CD14-positive monocyte (primary cell): Measurements from ENCODE around the gene TKT. TPM values are rescaled to one million over a fixed set of nuclear protein-coding genes. Genes with fewer than 3 reads are reported as not detected.

Experiments
- DNase-seq, 3 donors: peaks; one replicate each; pipeline ENCODE4 v3.0.0-alpha.2; 2011 to 2022
- H2AFZ ChIP-seq: 2 replicates; pipeline ENCODE4 v1.6.0; 2012; ENCODE audit warnings: mild to moderate bottlenecking, low read depth, low read length, inconsistent platforms; ENCODE audit not compliant: insufficient read depth, poor library complexity, severe bottlenecking
- H3K27ac ChIP-seq, 2 donors: 1 replicate in 1 of 2; 2 replicates in 1 of 2; pipeline ENCODE4 v1.5.1; 2012 to 2013; ENCODE audit warnings: low read length in 2 of 2, control low read depth in 1 of 2, inconsistent platforms in 1 of 2, low read depth in 1 of 2, mild to moderate bottlenecking in 1 of 2
- H3K27me3 ChIP-seq, 2 donors: one replicate each; pipeline versions ENCODE4 v1.6.0 to v1.6.1; 2011 to 2013; ENCODE audit warnings: low read length in 2 of 2; ENCODE audit not compliant: control insufficient read depth in 2 of 2, insufficient read depth in 2 of 2
- H3K36me3 ChIP-seq, 2 donors: replicated peaks in 1 of 2; 1 replicate in 1 of 2; 2 replicates in 1 of 2; pipeline versions ENCODE4 v1.5.1 to v1.6.1; 2012 to 2013; ENCODE audit warnings: low read length in 2 of 2, control low read depth in 1 of 2, inconsistent platforms in 1 of 2, mild to moderate bottlenecking in 1 of 2; ENCODE audit not compliant: insufficient read depth in 2 of 2, control insufficient read depth in 1 of 2
- H3K4me1 ChIP-seq, 2 donors: 1 replicate in 1 of 2; 2 replicates in 1 of 2; pipeline versions ENCODE4 v1.5.1 to v1.6.1; 2012 to 2013; ENCODE audit warnings: low read length in 2 of 2, control low read depth in 1 of 2, inconsistent platforms in 1 of 2, mild to moderate bottlenecking in 1 of 2, moderate library complexity in 1 of 2; ENCODE audit not compliant: insufficient read depth in 2 of 2, control insufficient read depth in 1 of 2
- H3K4me2 ChIP-seq: replicated peaks from 2 replicates; pipeline ENCODE3; 2012; ENCODE audit warnings: low read length, moderate library complexity, mild to moderate bottlenecking; ENCODE audit not compliant: poor library complexity, severe bottlenecking; ENCODE audit errors: extremely low read depth
- H3K4me3 ChIP-seq, 3 experiments: fragments of 200-600 bp in 1 of 3; sonication (generic) in 1 of 3; replicated peaks in 1 of 3; 1 replicate in 2 of 3; 2 replicates in 1 of 3; pipeline ENCODE4 v1.5.1; 2011 to 2013; ENCODE audit warnings: low read length in 3 of 3, mild to moderate bottlenecking in 3 of 3, control low read depth in 2 of 3, low read depth in 2 of 3, inconsistent platforms in 1 of 3, moderate library complexity in 1 of 3
- H3K79me2 ChIP-seq: 2 replicates; pipeline ENCODE4 v1.6.0; 2012; ENCODE audit warnings: mild to moderate bottlenecking, control low read depth, inconsistent platforms, low read length, moderate library complexity; ENCODE audit not compliant: insufficient read depth
- H3K9ac ChIP-seq: 2 replicates; pipeline ENCODE4 v1.6.0; 2017; ENCODE audit warnings: low read length, mild to moderate bottlenecking; ENCODE audit not compliant: insufficient read depth, poor library complexity, severe bottlenecking
- H3K9me3 ChIP-seq, 2 donors: replicated peaks in 1 of 2; 1 replicate in 1 of 2; 2 replicates in 1 of 2; pipeline versions ENCODE4 v1.5.1 to v1.6.1; 2012 to 2013; ENCODE audit warnings: low read length in 2 of 2, control low read depth in 1 of 2; ENCODE audit not compliant: control insufficient read depth in 1 of 2, insufficient read depth in 1 of 2
- H4K20me1 ChIP-seq: 2 replicates; pipeline ENCODE4 v1.6.0; 2012; ENCODE audit warnings: mild to moderate bottlenecking, low read length, control low read depth, moderate library complexity; ENCODE audit not compliant: insufficient read depth
- H3K27ac Mint-ChIP-seq, 7 donors: one replicate each; pipeline ENCODE4 v1.8.0; 2020; ENCODE audit warnings: mild to moderate bottlenecking in 7 of 7, mixed read lengths in 7 of 7, moderate library complexity in 6 of 7, inconsistent platforms in 2 of 7
- H3K27me3 Mint-ChIP-seq, 3 donors: one replicate each; pipeline ENCODE4 v1.8.0; 2021 to 2022; ENCODE audit warnings: low read depth in 3 of 3, mild to moderate bottlenecking in 3 of 3, mixed read lengths in 3 of 3, moderate library complexity in 3 of 3, inconsistent platforms in 1 of 3
- H3K36me3 Mint-ChIP-seq, 2 donors: one replicate each; pipeline ENCODE4 v1.8.0; 2020; ENCODE audit warnings: mixed read lengths in 2 of 2, inconsistent platforms in 1 of 2, mild to moderate bottlenecking in 1 of 2
- H3K4me1 Mint-ChIP-seq: one replicate; pipeline ENCODE4 v1.8.0; 2020; ENCODE audit warnings: mild to moderate bottlenecking, mixed read lengths
- H3K4me3 Mint-ChIP-seq, 2 donors: one replicate each; pipeline ENCODE4 v1.8.0; 2020; ENCODE audit warnings: mild to moderate bottlenecking in 2 of 2, mixed read lengths in 2 of 2, moderate library complexity in 1 of 2
- H3K9me3 Mint-ChIP-seq, 7 donors: one replicate each; pipeline ENCODE4 v1.8.0; 2020 to 2022; ENCODE audit warnings: mixed read lengths in 7 of 7, mild to moderate bottlenecking in 6 of 7, moderate library complexity in 6 of 7, inconsistent platforms in 2 of 7
- WGBS: methylation state at CpG from one replicate; pipeline ENCODE4 v1.1.5; 2013; ENCODE audit warnings: missing lambda C conversion rate; ENCODE audit not compliant: insufficient coverage; 5-methylcytosine and 5-hydroxymethylcytosine counted together
- intact Hi-C, 2 donors: fragments of 100-400 bp; cut with micrococcal nuclease; formaldehyde crosslinking; loops; one replicate each; pipeline versions ENCODE4 v1.15.0 to v1.15.1; 2023
- polyA plus RNA-seq, 3 donors: library from polyadenylated mRNA; depleted of rRNA in 1 of 3; unstranded in 2 of 3; stranded (reverse) in 1 of 3; fragments of 300-500 nt in 2 of 3; fragments of >200 nt in 1 of 3; fragmentation: Illumina TruSeq in 2 of 3; gene quantifications; 1 replicate in 2 of 3; 2 replicates in 1 of 3; pipeline ENCODE4 v1.2.3, GENCODE V29; 2012 to 2021
- TF ChIP-seq, protein P1 (sequence below): fragments of 200-600 bp; IDR thresholded peaks from one replicate; pipeline ENCODE4 v1.8.0; 2022; ENCODE audit warnings: antibody characterized with exemption, mild to moderate bottlenecking

TKT gene
- polyA plus RNA-seq, 3 donors: 496 to 582 (median 562) TPM

DNA sequence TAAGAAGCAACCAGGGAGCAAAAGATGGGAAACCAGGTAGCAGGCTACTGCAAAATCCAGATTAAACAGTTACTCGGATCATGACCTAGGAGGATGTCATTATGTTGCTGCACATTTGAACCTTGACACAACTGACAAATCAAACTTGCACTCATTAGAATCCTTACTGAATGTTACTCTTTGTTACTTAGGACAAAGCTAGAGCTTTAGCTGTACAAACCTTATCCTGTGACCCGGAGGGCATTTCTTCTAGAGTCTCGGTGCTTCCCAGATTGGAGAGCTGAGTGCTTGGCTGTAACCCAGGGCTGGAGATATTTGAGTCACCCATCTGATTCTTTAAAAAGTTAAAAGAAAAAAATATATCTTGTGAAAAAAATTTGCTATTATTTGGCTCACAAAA lies 48.1 kb upstream of the TKT start:
- Histone ChIP-seq H3K9ac (no peak overlapping the region), H3K4me3 (no peak overlapping the region), H3K4me1 (no peaks in the 10 kb centered on the region), H3K36me3 (peaks cover 52 to 82% of the 10 kb centered on the region in 2 donors), H3K4me2 (no peak overlapping the region), H3K27ac (no peak overlapping the region), H2AFZ (no peak overlapping the region), H4K20me1 (peaks cover 6% of the 10 kb centered on the region), H3K27me3 (no peaks in the 10 kb centered on the region), H3K79me2 (no peaks in the 10 kb centered on the region), H3K9me3 (no peaks in the 10 kb centered on the region)
- Mint-ChIP-seq H3K4me1 (peaks cover 6% of the 10 kb centered on the region), H3K27ac (peak overlapping the region in 2 of 7 donors; percentile 32 to 77), H3K9me3 (no peaks in the 10 kb centered on the region), H3K4me3 (no peak overlapping the region), H3K27me3 (no peaks in the 10 kb centered on the region), H3K36me3 (peaks cover 46 to 60% of the 10 kb centered on the region in 2 donors)
- 100% methylated on average over 1 of the region's 3 CpGs for WGBS
- TF ChIP-seq, protein P1, sequence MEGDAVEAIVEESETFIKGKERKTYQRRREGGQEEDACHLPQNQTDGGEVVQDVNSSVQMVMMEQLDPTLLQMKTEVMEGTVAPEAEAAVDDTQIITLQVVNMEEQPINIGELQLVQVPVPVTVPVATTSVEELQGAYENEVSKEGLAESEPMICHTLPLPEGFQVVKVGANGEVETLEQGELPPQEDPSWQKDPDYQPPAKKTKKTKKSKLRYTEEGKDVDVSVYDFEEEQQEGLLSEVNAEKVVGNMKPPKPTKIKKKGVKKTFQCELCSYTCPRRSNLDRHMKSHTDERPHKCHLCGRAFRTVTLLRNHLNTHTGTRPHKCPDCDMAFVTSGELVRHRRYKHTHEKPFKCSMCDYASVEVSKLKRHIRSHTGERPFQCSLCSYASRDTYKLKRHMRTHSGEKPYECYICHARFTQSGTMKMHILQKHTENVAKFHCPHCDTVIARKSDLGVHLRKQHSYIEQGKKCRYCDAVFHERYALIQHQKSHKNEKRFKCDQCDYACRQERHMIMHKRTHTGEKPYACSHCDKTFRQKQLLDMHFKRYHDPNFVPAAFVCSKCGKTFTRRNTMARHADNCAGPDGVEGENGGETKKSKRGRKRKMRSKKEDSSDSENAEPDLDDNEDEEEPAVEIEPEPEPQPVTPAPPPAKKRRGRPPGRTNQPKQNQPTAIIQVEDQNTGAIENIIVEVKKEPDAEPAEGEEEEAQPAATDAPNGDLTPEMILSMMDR: no peak
- intact Hi-C loops: loop anchor here in 1 of 2 donors (10.0 kb wide), 1 partner anchor 401 kb away; no protein-coding TSS in a partner anchor
- no peak for DNase-seq

DNA sequence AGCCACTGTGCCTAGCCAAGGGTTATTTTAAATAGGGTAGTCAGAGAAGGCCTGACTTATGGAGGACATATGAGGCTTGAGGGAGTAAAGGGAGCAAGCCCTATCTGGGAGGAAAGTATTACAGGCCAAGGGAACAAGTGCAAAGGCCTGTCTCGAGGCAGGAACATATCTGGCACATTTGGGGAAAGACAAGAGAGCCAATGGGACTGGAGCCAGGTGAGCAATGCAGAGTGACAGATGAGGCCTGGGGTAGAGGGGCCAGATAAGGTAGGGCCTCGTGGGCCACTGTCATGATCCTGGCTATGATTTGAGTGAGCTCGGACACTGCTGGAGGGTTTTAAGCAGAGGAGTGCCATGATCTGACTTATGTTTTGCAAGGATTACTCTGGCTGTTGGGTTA lies 47.7 kb upstream of the TKT start:
- Histone ChIP-seq H3K4me3 (no peak overlapping the region), H3K79me2 (no peaks in the 10 kb centered on the region), H3K9me3 (no peaks in the 10 kb centered on the region), H4K20me1 (peaks cover 6% of the 10 kb centered on the region), H3K36me3 (peaks cover 52 to 82% of the 10 kb centered on the region in 2 donors), H3K4me1 (no peaks in the 10 kb centered on the region), H3K9ac (no peak overlapping the region), H3K4me2 (no peak overlapping the region), H3K27me3 (no peaks in the 10 kb centered on the region), H2AFZ (no peak overlapping the region), H3K27ac (no peak overlapping the region)
- Mint-ChIP-seq H3K4me1 (peaks cover 6% of the 10 kb centered on the region), H3K36me3 (peaks cover 45 to 58% of the 10 kb centered on the region in 2 donors), H3K9me3 (no peaks in the 10 kb centered on the region), H3K27ac (peak overlapping the region in 1 of 7 donors; percentile 77), H3K4me3 (no peak overlapping the region), H3K27me3 (no peaks in the 10 kb centered on the region)
- 97% methylated on average over 3 of the region's 3 CpGs for WGBS
- intact Hi-C loops: loop anchor here in 1 of 2 donors (10.0 kb wide), 1 partner anchor 401 kb away; no protein-coding TSS in a partner anchor
- TF ChIP-seq, protein P1: no peak
- no peak for DNase-seq
